Adrenal gland (tissue), 12 donors: ENCODE results near the gene SYT7. TPM values are rescaled to one million over a fixed set of nuclear protein-coding genes. Genes with fewer than 3 reads are reported as not detected.
"Not testable (repeated sequence)": the region's sequence is repeated elsewhere in the genome, so short reads cannot be mapped to it uniquely, and the experiment has no call there.

Experiments used
- DNase-seq, 7 donors: peaks; one replicate each; pipeline ENCODE4 v3.0.0-alpha.2; 2019 to 2020
- H3K27ac ChIP-seq, 5 donors: fragments of 200-600 bp; sonication (generic) in 4 of 5; 1 replicate in 3 of 5; 2 replicates in 2 of 5; pipeline versions ENCODE4 v1.5.1 to v1.8.0; 2016 to 2020; ENCODE audit warnings: mild to moderate bottlenecking in 1 of 5
- H3K27me3 ChIP-seq: fragments of 200-600 bp; 2 replicates; pipeline ENCODE4 v1.8.0; 2021
- H3K36me3 ChIP-seq, 2 donors: fragments of 200-600 bp; replicated peaks in 1 of 2; 1 replicate in 1 of 2; 2 replicates in 1 of 2; pipeline versions ENCODE4 v1.5.1 to v1.8.0; 2018 to 2022
- H3K4me1 ChIP-seq, 2 donors: fragments of 200-600 bp; replicated peaks in 1 of 2; 1 replicate in 1 of 2; 2 replicates in 1 of 2; pipeline versions ENCODE4 v1.5.1 to v1.8.0; 2018 to 2021
- H3K4me3 ChIP-seq, 4 donors: fragments of 200-600 bp; sonication (generic) in 3 of 4; one replicate each; pipeline ENCODE4 v1.5.1; 2016 to 2018
- H3K9me3 ChIP-seq, 3 donors: fragments of 200-600 bp; sonication (generic) in 1 of 3; replicated peaks in 1 of 3; 1 replicate in 2 of 3; 2 replicates in 1 of 3; pipeline versions ENCODE4 v1.5.1 to v1.8.0; 2016 to 2021
- CTCF ChIP-seq, 6 experiments: fragments of 450-650 bp in 4 of 6; fragments of 200-600 bp in 2 of 6; sonication (generic) in 1 of 6; IDR thresholded peaks; 1 replicate in 5 of 6; 2 replicates in 1 of 6; pipeline versions ENCODE4 v1.5.1 to v1.8.0; 2016 to 2021; ENCODE audit warnings: antibody characterized with exemption in 6 of 6, mild to moderate bottlenecking in 2 of 6, moderate library complexity in 1 of 6
- POLR2A ChIP-seq, 2 donors: fragments of 450-650 bp; IDR thresholded peaks; one replicate each; pipeline ENCODE4 v1.6.1; 2017; ENCODE audit warnings: antibody characterized with exemption in 2 of 2, mild to moderate bottlenecking in 2 of 2, moderate library complexity in 1 of 2
- WGBS, 4 donors: extraction: QIAGEN DNeasy Blood & Tissue Kit in 2 of 4; methylation state at CpG; one replicate each; pipeline versions ENCODE4 v1.1.5 to v1.1.7; 2013 to 2017; 5-methylcytosine and 5-hydroxymethylcytosine counted together
- intact Hi-C, 2 donors: fragments of 100-400 bp; cut with DNase I; formaldehyde crosslinking; loops; one replicate each; pipeline versions ENCODE4 v1.14.1 to v1.15.0; 2022 to 2023
- polyA plus RNA-seq, 3 donors: library from polyadenylated mRNA; stranded (reverse); fragments of 200-250 nt in 2 of 3; fragments of 350-450 nt in 1 of 3; fragmentation: Illumina TruSeq in 1 of 3; extraction: RNeasy Lipid Tissue Mini Kit (QIAGEN cat#74804) in 1 of 3; gene quantifications; one replicate each; pipeline ENCODE4 v1.2.3, GENCODE V29; 2013 to 2014
- total RNA-seq, 9 donors: library from RNA; depleted of rRNA in 4 of 9; stranded (reverse); fragments of >200 nt in 4 of 9; fragments of 120-200 nt in 1 of 9; fragmentation: NEBNext Ultra II Directional in 1 of 9; extraction: Animal tissue kit (Norgen Biotek cat#: 25700) in 1 of 9; gene quantifications; one replicate each; pipeline versions ENCODE4 v1.1.0 to v1.2.4, GENCODE V29; 2013 to 2023
- donor health status: healthy with polysubstance abuse.
- donor health status: Bipolar disorder and iron deficiency.
- donor health status: DM: yes; HTN: yes; CAD: no.
- donor health status: DM: no; HTN: no; CAD: no.
- donor health status: DM: no; HTN: no; CAD: no.
- donor health status: DM: yes; HTN: yes; CAD: no.

The SYT7 gene
- total and polyA plus RNA-seq, 12 donors = 0.09 to 6.8 (median 1.3) TPM; not detected in 1

GRCh38 chr11:61473370-61474012 lies 107.4 kb downstream of the SYT7 start:
- DNase-seq = no peak
- Histone ChIP-seq H3K27ac (peak overlapping the region in 1 of 5 donors; percentile 54), H3K27me3 (no peaks in the 10 kb centered on the region), H3K36me3 (no peaks in the 10 kb centered on the region), H3K9me3 (no peaks in the 10 kb centered on the region), H3K4me3 (no peak overlapping the region), H3K4me1 (peaks cover 0 to 26% of the 10 kb centered on the region in 2 donors)
- intact Hi-C loops = no loop called here
- TF ChIP-seq CTCF (IDR thresholded peaks at IDR 0.05) (no peak), POLR2A (IDR thresholded peaks at IDR 0.05) (no peak)
- 71 to 75% (median 74%) methylated on average over 3 of the region's 3 CpGs for WGBS, 4 donors

- Histone ChIP-seq H3K27ac (peak overlapping the region in 3 of 5 donors; percentile 31 to 77 (median 71)), H3K36me3 (no peaks in the 10 kb centered on the region), H3K4me1 (peaks cover 0 to 23% of the 10 kb centered on the region in 2 donors), H3K27me3 (no peaks in the 10 kb centered on the region), H3K4me3 (no peak overlapping the region), H3K9me3 (no peaks in the 10 kb centered on the region)
- TF ChIP-seq CTCF (IDR thresholded peaks at IDR 0.05) (no peak), POLR2A (IDR thresholded peaks at IDR 0.05) (no peak)
- intact Hi-C loops = no loop called here
- 34 to 60% (median 46%) methylated on average over 5 of the region's 5 CpGs for whole genome bisulfite sequencing, 4 donors
- peak; percentile 40 to 81 (median 71) for DNase-seq
Observed at GRCh38 chr11:61472868-61473267, 108.0 kb downstream of the SYT7 start.

GRCh38 chr11:61472282-61472681 lies 108.6 kb downstream of the SYT7 start:
- peak in 6 of 7 donors; percentile 45 to 77 (median 52) for DNase-seq
- Histone ChIP-seq H3K27me3 (no peaks in the 10 kb centered on the region), H3K4me1 (peaks cover 0 to 17% of the 10 kb centered on the region in 2 donors), H3K4me3 (no peak overlapping the region), H3K36me3 (no peaks in the 10 kb centered on the region), H3K9me3 (no peaks in the 10 kb centered on the region), H3K27ac (peak overlapping the region in 3 of 5 donors; percentile 31 to 77 (median 71))
- no peak for TF ChIP-seq CTCF (IDR thresholded peaks at IDR 0.05)
- intact Hi-C loops = no loop called here
- WGBS, 4 donors = 53 to 76% (median 69%) methylated on average over 5 of the region's 5 CpGs

GRCh38 chr11:61468002-61468401 lies 112.9 kb downstream of the SYT7 start:
- DNase-seq = no peak
- intact Hi-C loops = no loop called here
- WGBS, 4 donors = 77 to 85% (median 79%) methylated on average over 2 to 7 of the region's 7 CpGs
- Histone ChIP-seq H3K36me3 (no peaks in the 10 kb centered on the region), H3K4me1 (peaks cover 0 to 10% of the 10 kb centered on the region in 2 donors), H3K27ac (no peak overlapping the region), H3K27me3 (no peaks in the 10 kb centered on the region), H3K4me3 (no peak overlapping the region), H3K9me3 (no peaks in the 10 kb centered on the region)
- TF ChIP-seq CTCF (IDR thresholded peaks at IDR 0.05) (no peak), POLR2A (IDR thresholded peaks at IDR 0.05) (no peak)

GRCh38 chr11:61467602-61468001 lies 113.3 kb downstream of the SYT7 start:
- intact Hi-C loops, H3K4me1 ChIP-seq, H3K27me3 ChIP-seq, DNase-seq, H3K9me3 ChIP-seq, H3K36me3 ChIP-seq, H3K4me3 ChIP-seq, H3K27ac ChIP-seq: not testable (repeated sequence)
- WGBS, 4 donors = 85 to 91% (median 88%) methylated on average over 5 to 6 of the region's 6 CpGs
